GM18519 (cell line): ENCODE measurements around the gene SDK2.
"Not testable (repeated sequence)": the region's sequence is repeated elsewhere in the genome, so short reads cannot be mapped to it uniquely, and the experiment has no call there.

Experiments used
- ATAC-seq: cut with Tn5 transposase; IDR thresholded peaks from one replicate; pipeline ENCODE4 v1.9.1; 2021; ENCODE audit warnings: mild to moderate bottlenecking, moderate library complexity; ENCODE audit not compliant: unreplicated experiment, low FRiP score

Gene SDK2

GRCh38 chr17:73318427-73318813, 325.8 kb downstream of the SDK2 start:
- ATAC-seq: no peak

- ATAC-seq: no peak
Measured at GRCh38 chr17:73317513-73318426, 326.5 kb downstream of the SDK2 start.

GRCh38 chr17:73316919-73317505, 327.2 kb downstream of the SDK2 start:
- no peak for ATAC-seq

DNA sequence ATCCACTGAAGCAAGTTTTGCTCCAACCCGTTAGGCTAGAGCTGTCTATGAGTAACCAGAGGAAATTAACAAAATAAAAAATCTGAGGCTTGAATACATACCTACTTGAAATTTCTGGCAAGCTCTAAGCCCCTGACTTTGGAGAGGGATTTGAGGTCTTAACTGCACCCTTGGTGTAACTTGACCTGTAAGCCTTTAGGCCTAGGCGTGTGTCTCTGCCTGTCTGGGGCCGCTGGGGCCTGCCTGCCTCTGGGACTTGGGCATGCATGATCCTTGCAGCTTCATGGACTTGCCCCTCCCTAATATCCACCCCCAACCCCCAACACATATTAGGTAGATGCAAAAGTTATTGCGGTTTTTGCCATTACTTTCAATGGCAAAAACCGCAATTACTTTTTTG, 328.8 kb downstream of the SDK2 start:
- no peak for ATAC-seq

DNA sequence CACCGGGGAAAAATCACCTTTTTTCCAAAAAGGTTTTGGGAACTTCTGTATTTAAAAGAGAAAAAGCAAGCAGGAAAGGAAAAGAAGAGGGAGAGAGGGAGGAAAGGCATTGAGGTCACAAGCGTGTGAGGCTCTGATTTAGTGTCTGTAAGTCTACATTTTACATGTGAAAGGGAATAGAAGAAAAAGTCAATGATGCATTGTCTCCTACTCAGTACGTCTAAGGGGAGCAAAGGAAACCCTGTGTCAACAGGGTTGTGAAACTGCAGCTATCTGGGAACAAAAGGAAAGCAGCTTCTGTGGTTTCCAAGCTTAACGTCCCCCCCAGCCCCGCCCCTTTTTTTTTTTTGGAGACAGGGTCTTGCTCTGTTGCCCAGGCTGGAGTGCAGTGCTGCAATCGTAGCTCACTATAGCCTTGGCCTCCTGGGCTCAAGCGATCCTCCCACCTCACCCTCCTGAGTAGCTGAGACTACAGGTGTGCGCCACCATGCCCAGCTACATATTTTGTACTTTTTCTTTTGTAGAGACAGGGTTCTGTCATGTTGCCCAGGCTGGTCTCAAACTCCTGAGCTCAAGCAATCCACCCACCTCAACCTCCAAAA, 330.6 kb downstream of the SDK2 start:
- no peak for ATAC-seq

- ATAC-seq: not testable (repeated sequence)
Measured at GRCh38 chr17:73312887-73313286, 331.4 kb downstream of the SDK2 start.

DNA sequence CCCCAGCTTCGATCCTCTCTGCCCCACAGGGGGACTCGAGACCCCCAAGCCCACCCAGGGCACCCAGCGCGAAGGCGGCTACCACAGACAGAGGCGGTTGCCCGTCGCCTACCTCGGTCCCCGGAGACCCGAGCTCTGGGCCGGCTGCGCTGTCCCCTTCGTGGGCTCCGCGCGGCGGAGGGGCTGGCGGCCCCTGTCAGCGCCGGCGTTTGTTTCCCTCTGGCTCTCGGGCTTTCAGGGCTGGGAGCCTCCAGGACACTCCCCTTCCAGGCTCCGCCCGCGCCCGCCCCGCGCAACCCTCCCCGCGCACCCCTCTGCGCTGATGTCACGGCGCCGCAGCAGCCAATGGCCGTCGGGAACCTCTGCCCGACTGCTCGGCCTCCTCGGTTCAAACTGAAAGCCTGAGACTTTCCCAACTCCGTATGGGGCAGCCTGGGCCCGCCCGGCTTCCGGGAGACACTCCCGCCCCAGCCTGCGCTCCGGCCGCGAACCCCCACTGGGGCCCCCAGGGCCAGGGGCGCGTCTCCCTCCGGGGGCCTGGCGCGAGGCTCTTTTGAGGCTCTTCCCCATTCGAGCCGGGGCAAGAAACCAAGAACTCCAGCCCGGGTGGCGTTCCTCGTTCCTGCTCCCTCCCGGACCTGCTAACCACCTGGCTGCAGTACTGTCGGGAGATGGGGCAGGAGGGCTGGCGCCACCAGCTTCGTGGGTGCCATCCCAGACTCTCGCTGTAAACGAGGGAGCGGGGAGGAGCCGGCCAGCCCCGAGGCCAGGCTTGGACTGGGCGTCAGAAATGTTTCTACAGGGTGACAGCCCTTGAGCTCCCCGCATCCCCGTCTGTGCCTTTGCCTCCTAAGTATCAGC, 332.2 kb downstream of the SDK2 start, which contains the start of gene CDC42EP4:
Gene CDC42EP4, minus strand, starts transcription at position 221 of the 861 bp plus-strand sequence. CDS start 25,501 bp downstream, outside the sequence.
- ATAC-seq: peak; percentile 76

- peak; percentile 3 for ATAC-seq
Measured at GRCh38 chr17:73311428-73311780, 332.8 kb downstream of the SDK2 start.

- no peak for ATAC-seq
Measured at GRCh38 chr17:73309727-73310596, 334.3 kb downstream of the SDK2 start.

GRCh38 chr17:73308959-73309358, 335.3 kb downstream of the SDK2 start:
- ATAC-seq: not testable (repeated sequence)

- ATAC-seq: no peak
Measured at GRCh38 chr17:73308017-73308823, 336.0 kb downstream of the SDK2 start.

DNA sequence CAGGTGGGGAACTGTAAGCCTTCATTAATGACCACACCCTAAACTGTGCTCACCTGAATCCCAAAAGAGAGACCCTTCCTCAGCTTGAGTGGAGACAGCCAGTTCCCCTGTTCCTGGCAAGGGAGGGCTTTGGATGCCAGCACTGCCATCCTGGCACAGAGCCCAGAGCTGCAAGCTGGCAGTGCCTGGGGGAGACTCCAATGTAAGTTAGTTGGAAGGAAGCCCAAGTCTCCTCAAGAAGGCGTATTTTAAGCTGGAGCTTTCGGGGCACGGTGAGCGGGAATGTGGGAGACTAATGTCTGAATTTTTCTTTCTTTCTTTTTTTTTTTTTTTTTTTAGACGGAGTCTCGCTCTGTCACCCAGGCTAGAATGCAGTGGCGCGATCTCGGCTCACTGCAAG, 337.1 kb downstream of the SDK2 start:
- ATAC-seq: no peak

- ATAC-seq: no peak
Measured at GRCh38 chr17:73305845-73306836, 338.1 kb downstream of the SDK2 start.

GRCh38 chr17:73304971-73305812, 339.1 kb downstream of the SDK2 start:
- no peak for ATAC-seq

DNA sequence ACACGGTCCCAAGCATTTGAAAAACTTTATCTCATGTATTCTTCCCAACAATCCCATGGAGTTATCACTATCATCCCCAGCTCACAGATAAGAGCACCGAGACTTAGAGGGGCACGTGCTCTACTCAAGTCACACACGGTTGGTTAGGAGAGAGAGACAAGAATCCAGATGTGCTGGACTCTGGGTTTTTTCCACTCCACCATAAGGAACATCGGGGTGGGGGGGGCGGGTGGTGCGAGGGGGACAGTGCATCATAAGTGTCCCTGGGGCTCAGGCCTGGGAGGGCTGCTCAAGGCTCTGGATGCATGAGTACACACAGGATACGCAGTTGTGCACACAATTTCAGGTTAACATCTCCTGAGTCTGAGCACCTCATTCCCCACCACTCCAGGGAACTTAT, 339.8 kb downstream of the SDK2 start:
- no peak for ATAC-seq

GRCh38 chr17:73302189-73302588, 342.1 kb downstream of the SDK2 start:
- no peak for ATAC-seq

GRCh38 chr17:73301369-73301768, 342.9 kb downstream of the SDK2 start:
- ATAC-seq: no peak
